Stimulated activated CD8-positive, alpha-beta memory T cell treated with anti-CD3 and anti-CD28 coated beads, Interleukin-7, amount 100 ng/mL, for 1 hour (primary cell): ENCODE measurements around the gene STX3.
"Not testable (repeated sequence)": the region's sequence is repeated elsewhere in the genome, so short reads cannot be mapped to it uniquely, and the experiment has no call there.

Experiments used
- DNase-seq, 2 donors: peaks; one replicate each; pipeline ENCODE4 v3.0.0-alpha.2; 2020; ENCODE audit warnings: low read depth in 2 of 2

Gene STX3

DNA sequence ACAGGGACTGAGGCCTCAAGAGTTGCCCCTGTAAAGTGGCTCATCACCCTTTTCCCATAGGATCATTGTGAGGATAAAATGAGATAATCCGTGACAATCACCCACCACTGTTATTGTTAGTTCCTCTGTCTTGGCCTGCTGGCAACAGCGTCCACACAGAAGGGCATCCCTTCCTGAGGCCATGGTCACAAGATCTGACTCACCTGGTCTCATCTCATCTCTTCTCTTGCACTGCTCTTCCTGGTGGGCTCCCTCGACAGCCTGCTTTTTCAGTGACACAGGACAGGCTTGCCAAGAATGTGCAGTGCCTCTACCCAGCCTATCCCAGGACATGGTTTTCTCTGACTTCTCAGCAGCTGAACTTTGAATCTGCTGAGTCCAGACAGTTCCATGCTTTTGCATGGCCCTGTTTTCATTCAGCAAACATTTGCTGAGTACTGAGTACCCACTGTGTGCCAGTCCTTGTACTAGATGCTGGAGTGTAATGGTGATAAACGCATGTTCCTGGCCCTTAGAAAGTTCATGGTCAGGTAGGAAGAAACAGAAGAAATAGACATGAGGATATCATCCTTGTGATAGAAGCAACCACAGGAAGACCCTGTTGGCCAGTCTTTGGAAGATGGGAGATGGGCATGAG, 3.3 kb downstream of the STX3 start:
- DNase-seq = no peak

GRCh38 chr11:59759900-59760299, 4.7 kb downstream of the STX3 start:
- DNase-seq = no peak

- no peak for DNase-seq
These were observed 5.6 kb downstream of the STX3 start for GRCh38 chr11:59760771-59761170.

- no peak for DNase-seq
These were observed 6.8 kb downstream of the STX3 start for GRCh38 chr11:59761993-59762392.

DNA sequence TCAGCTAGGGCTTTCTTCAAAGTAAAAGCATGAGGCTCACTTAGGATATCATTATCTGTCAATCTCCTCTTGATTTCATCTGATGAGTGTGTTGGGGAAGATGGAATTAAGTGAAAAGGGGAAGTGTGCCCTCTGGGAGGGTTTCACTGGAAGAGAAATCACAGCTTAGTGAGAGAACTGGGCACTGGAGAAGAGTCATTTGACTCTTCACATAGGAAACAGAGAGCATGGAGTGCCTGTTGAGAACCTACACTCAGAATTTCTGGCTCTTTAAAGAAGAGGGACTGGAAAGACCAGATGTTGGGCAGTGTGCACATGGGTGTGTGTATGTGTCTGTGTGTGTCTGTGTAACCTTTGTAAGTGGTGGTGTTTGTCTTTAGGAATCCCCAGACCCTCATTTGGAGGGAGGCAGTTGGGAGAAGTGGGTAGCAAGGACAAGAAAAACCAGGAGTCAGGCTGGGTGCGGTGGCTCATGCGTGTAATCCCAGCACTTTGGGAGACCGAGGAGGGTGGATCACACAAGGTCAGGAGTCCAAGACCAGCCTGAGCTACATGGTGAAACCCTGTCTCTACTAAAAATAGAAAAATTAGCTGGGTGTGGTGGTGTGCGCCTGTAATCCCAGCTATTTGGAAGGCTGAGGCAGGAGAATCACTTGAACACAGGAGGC, 10.0 kb downstream of the STX3 start:
- no peak for DNase-seq

GRCh38 chr11:59766542-59767224, 11.5 kb downstream of the STX3 start:
- no peak for DNase-seq

GRCh38 chr11:59767225-59767611, 12.0 kb downstream of the STX3 start:
- DNase-seq = no peak

DNA sequence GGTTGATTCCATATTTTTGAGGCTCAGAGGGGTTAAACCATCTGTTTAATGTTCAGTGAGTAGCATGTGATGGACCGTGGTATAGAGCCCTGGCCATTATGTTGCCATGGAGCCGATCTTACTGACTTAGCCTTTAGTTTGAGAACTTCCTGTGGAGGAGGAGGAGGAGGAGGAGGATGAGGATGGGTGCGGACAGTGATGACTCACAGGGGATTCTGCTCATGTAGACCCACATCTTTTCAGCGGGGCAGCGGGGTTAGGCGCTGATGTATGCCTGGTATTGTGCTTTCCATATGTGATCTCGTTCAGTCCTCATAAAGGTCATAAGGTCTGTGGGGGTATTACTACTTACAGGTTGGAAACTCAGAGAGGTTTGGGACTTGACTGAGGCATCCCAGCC, 13.9 kb downstream of the STX3 start:
- no peak for DNase-seq

- no peak for DNase-seq
These were observed 14.7 kb downstream of the STX3 start for GRCh38 chr11:59769828-59770227.

DNA sequence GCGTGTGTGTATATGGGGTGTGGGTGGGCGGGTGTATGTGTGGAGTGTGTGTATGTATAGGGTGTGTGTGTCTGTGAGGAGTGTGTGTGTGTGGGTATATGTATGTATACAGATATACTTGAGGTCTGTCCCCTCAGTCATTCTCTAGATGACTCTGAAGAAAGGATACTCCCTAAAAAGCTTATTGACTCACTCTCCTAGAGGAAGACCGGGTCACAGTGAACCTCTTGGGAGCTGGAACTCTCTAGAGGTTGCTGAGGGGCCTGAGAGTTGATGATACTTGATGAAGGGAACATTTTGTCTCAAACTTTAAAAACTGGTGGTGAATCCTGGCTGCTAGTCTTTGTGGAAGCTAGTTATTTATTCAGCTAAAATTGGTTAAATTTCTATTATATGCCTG, 15.1 kb downstream of the STX3 start:
- no peak for DNase-seq

DNA sequence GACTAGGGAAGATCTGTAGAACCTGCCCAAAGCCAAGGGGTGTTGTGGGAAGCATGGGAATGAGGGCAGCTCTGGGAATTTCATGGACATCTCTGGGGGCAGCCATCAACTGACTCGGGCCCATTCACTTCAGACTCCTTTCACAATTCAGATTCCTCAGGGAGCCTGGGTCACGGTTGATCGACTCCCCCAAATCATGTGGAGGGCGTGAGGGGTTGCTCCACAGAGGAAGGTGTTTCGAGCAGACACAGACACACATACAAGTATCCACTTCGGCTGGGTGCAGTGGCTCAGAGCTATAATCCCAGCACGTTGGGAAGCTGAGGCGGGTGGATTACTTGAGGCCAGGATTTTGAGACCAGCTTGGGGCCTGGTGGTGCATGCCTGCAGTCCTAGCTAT, 15.7 kb downstream of the STX3 start:
- no peak for DNase-seq

GRCh38 chr11:59771605-59772004, 16.4 kb downstream of the STX3 start:
- no peak for DNase-seq

DNA sequence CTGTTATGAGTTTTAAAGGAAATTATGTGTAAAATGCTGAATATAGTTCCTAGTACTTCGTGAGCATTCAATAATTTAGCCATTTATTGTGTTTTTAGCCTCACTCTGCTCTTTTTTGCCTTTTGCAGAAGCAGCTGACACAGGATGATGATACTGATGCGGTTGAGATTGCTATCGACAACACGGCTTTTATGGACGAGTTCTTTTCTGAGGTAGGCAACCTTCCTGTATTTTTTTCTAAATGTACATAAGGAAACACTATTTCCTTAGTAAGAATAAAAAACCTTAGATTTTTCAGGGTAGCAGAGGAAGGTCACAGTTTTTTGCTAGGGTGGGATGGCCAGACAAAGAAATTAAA, 17.9 kb downstream of the STX3 start:
- no peak for DNase-seq

DNA sequence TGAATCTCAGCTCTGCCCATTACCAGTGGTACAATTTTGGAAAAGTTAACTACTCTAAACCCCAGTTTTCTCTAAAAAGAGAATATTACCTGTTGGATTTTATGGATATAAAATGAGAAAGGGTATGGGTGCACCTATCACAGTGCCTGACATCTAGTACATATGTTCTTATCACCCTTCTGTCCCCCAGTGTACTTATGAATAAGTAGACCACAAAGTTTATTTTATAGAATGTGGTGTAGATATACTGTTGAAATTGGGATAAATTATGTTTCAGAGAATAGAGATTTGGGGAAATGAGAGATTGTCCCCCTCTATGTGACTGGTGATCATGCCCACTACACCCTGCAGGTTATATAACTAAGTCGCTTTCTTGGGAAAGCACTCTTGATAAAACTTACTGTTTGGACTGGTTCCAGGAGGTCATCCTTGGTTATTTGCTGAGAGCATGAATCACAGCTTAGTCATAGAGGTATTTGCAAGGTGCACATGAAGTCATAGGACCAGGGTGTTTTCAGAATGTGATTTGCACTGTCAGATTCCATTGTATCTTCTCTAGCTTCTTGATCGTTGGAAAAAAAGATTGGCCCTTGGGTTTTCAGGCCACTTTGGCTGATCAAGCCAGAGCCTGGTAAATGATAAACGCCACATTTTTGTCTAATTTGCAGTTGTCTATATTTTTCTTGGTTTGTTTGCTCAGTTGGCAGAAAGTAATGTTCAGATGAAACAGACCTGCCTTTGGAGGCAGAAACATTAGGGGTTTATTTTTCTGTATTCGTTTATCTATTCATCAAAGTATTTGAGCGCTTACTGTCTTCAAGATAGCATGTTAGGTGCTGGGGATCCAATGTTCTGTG, 21.3 kb downstream of the STX3 start:
- DNase-seq = no peak

GRCh38 chr11:59777104-59777503, 21.9 kb downstream of the STX3 start:
- no peak for DNase-seq

- no peak for DNase-seq
These were observed 22.9 kb downstream of the STX3 start for GRCh38 chr11:59778122-59778521.

DNA sequence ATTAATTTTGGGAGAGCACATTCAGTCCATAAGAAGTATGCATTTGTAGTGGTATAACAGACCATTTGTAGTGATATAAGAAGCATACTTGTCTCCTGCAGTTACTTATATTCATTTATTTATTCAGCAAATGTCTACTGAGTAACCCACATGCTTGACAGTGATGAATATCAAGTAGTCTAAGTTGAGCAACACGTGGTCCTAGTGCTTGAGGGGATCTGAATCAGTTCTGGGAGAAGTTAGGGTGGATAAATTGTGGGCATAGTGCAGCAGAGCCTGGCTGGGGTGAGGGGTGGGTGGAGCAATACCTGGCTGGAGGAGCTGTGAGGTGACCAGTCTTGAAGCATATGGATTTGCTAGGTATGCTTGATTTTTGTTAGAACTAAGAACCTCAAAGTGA, 24.3 kb downstream of the STX3 start:
- no peak for DNase-seq

DNA sequence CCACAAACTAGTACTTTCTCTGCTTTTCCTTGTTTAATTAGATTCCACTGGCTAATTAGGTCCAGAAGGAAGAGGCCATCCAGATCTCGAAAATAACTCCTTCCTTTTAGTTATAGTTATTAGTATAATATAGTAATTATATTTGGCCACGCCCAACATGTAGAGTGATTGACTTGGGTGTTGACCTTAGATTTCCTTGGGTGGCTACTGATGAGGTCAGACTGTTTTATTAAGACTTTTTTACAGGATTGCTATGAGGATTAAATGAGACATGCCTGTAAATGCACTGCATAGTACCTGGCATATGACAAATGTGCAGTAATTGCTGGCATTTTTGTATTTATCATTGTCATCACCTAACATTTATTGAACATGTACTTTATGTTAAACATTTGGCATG, 26.9 kb downstream of the STX3 start:
- DNase-seq = no peak

- DNase-seq = no peak
These were observed 28.5 kb downstream of the STX3 start for GRCh38 chr11:59783632-59784090.

- DNase-seq = not testable (repeated sequence)
These were observed 29.3 kb downstream of the STX3 start for GRCh38 chr11:59784441-59784840.

DNA sequence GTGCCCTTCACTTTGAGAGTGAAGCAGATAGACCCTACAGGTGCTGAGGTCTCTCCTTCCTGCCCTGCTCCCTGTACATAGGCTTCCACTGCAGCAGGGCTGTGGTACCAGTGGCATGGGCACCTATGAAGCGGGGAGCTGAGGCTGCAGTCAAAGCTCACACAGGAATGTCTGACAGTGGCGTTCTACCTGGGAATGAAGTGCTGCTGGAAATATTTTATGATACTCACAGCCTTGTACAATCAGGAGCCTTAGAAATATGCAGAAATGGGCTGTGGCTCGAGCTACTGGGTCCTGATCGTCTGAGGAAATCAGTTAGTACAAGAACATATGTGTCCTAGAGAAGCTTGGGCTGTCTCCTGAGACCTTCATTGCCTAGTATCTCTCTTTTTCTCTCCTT, 30.6 kb downstream of the STX3 start:
- no peak for DNase-seq

- DNase-seq = no peak
These were observed 32.0 kb downstream of the STX3 start for GRCh38 chr11:59787255-59787588.
